HL-60/S4 (cell line): Measurements from ENCODE around the gene NUP205.

Experiments
- in situ Hi-C: fragments of 300-500 bp; cut with MboI; formaldehyde crosslinking; loops from 2 replicates; pipeline ENCODE4 v1.14.3; 2022; ENCODE audit warnings: low sequenced_read_pairs

NUP205 gene

GRCh38 chr7:135538376-135538775 lies 19.3 kb upstream of the NUP205 start:
- in situ Hi-C loops: no loop called here

DNA sequence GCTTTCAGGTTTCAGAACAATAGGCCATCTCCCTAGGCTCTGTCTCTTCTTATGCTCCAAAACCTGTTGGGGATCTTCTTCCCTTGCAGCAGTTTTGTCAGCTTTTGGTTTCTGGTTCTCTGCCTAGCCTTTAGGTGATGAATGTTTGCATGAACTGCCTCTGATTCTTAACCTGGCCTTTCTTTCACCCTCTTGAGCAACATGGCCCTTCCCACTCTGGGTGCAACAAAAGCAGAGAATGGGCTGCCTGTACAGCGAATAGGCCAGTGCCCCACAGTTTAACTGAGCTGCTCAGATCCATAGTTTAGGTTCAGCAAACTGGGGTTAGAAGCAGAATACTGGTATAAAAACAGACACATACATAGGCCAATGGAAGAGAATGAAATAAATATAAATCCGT lies 18.1 kb upstream of the NUP205 start:
- in situ Hi-C loops: no loop called here

- in situ Hi-C loops: no loop called here
Observed at GRCh38 chr7:135541029-135541428, 16.7 kb upstream of the NUP205 start.

- in situ Hi-C loops: no loop called here
Observed at GRCh38 chr7:135550196-135550595, 7.5 kb upstream of the NUP205 start.

- in situ Hi-C loops: no loop called here
Observed at GRCh38 chr7:135552148-135552547, 5.6 kb upstream of the NUP205 start.

DNA sequence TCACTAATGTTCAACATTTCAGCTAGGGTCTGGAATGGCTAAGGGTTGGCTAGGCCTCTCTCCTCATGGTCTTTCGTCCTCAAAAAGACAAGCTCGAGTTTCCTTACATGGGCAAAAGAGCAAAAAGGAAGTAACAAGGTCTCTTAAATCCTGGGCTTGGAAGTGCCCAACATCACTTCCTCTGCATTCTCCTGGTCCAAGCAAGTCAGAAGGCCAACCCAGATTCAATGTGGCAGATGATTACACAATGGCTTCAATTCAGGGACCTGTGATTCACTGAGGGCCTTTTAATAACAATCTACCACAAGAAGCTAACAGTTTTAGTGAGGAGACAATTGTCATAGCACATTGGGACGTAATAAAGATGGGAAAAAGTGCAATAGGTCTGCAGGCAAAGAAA lies 4.4 kb upstream of the NUP205 start:
- in situ Hi-C loops: no loop called here

- in situ Hi-C loops: no loop called here
Observed at GRCh38 chr7:135558337-135558767, 635 bp downstream of the NUP205 start.

- in situ Hi-C loops: no loop called here
Observed at GRCh38 chr7:135558881-135559280, 1.2 kb downstream of the NUP205 start.

DNA sequence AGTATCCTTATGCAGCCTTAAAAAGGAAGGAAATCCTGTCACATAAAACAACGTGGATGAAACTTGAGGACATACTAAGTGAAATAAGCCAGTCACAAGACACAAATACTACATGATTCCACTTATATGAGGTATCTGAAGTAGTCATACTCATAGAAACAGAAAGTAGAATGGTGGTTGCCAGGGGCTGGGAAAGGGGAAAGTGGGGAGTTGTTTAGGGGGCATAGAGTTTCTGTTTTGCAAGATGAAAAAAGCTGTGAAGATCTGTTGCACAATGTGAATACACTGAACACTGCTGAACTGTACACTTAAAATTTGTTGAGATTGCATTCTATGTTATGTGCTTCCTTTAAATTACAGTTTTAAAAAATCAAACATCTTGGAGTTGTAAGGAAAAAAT lies 2.9 kb downstream of the NUP205 start:
- in situ Hi-C loops: no loop called here

DNA sequence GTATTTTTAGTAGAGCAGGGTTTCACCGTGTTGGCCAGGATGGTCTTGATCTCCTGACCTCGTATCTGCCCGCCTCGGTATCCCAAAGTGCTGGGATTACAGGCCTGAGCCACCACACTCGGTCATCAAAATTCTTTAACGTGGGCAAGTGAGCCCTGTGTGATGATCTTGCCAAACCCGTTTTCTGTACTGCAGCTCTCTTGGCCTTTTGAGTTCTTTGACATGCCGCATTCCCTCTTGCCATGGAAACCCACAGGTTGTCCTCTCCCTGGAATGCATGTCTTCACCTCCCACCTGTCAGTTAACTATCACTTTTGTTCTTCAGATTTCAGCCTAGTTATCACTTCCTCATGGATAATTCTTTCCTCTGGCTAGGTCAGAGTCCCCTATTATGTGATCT lies 5.0 kb downstream of the NUP205 start:
- in situ Hi-C loops: no loop called here

GRCh38 chr7:135571834-135572233 lies 14.1 kb downstream of the NUP205 start:
- in situ Hi-C loops: no loop called here

DNA sequence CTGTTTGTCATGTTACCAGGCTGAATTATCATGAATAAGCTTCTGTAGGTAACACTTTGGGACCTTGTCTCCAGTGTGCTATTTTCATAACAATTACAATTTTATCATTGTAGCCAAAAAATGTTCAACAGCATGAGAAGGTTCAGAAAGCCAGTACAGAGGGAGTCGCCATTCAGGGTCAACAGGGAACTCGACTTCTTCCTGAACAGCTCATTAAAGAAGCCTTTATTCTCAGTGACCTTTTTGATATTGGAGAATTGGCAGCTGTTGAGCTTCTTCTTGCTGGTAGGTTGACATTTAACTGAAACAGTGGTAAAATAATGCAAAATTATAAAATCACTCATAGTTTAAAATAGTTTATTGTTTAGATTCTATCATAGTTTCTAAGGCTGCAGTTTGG lies 15.8 kb downstream of the NUP205 start:
- in situ Hi-C loops: no loop called here

- in situ Hi-C loops: no loop called here
Observed at GRCh38 chr7:135575296-135575695, 17.6 kb downstream of the NUP205 start.

DNA sequence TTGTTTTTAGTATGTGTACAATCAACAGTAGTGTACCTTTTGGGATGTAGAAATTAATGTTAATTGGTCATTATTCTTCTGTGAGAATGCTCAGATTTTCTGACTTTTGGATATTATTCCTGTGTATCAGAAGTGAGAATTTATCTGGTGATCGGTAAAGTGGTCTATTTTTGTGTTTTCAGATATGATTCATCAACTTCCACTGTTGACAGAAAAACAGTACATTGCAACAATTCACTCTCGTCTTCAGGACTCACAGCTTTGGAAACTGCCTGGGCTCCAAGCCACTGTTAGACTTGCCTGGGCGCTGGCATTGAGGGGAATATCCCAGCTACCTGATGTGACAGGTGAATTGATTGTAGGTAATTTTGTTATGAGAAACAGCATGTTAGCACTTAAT lies 20.9 kb downstream of the NUP205 start:
- in situ Hi-C loops: no loop called here

- in situ Hi-C loops: no loop called here
Observed at GRCh38 chr7:135584362-135585353, 26.9 kb downstream of the NUP205 start.

GRCh38 chr7:135597181-135597925 lies 39.6 kb downstream of the NUP205 start:
- in situ Hi-C loops: no loop called here

DNA sequence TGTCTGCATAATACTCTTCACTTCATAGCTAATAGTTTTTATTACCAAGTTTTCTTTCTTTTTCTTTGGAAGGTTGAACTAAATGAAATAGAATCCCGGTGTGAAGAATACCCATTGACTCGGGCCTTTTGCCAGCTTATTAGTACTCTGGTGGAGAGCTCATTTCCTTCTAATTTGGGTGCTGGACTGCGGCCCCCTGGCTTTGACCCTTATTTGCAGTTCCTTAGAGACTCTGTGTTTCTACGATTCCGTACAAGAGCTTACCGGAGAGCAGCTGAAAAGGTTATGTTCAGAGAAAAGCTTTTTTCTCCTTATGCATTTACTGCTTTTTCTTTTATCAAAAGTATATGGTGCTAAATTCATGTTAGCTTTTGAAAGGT lies 40.2 kb downstream of the NUP205 start:
- in situ Hi-C loops: no loop called here

GRCh38 chr7:135599471-135599870 lies 41.8 kb downstream of the NUP205 start:
- in situ Hi-C loops: no loop called here

GRCh38 chr7:135600226-135600625 lies 42.5 kb downstream of the NUP205 start:
- in situ Hi-C loops: no loop called here

- in situ Hi-C loops: no loop called here
Observed at GRCh38 chr7:135601182-135601581, 43.5 kb downstream of the NUP205 start.

DNA sequence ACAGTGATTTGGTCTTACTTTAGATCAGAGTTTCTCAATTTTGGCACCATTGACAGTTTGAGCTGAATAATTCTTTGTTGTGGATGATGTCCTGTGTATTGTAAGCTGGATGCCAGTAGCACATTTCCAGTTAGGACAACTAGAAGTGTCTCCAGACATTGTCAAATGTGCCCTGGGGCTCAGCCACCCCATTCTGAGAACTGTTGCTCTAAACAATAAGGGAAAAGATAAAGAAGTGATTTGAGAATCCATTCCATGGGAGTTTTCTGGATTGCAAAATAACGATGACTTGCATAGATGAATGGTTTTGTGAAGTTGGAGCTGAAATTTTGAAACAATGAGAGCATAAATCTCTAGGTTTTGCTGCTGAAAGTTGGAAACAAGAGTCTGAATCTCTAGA lies 44.6 kb downstream of the NUP205 start:
- in situ Hi-C loops: no loop called here

DNA sequence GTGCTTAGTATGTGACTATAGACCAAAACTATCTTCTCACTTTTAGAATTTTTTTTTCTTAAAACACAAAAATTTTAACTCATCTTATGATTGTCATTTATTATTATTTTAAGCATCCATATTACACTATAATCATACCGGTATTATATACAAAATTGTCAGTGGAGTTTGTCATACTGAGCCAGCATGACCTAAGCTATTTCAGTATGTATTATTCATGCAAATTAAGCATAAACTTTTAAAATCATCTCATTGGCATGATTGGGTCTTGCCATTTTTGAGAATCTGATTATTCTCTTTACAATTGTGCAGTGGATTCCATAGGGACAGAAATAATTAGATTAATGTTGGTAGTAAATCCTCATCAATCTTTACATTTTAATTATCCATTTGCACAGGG lies 58.4 kb downstream of the NUP205 start:
- in situ Hi-C loops: no loop called here
